SH-SY5Y (cell line): Measurements from ENCODE around the gene FCRL1.

Experiments used
- GATA2 ChIP-seq: IDR thresholded peaks from 2 replicates; pipeline ENCODE4 v1.6.1; 2011; ENCODE audit warnings: mild to moderate bottlenecking, low read depth, low read length
- GATA3 ChIP-seq: IDR thresholded peaks from 2 replicates; pipeline ENCODE4 v1.6.1; 2011; ENCODE audit warnings: low read depth, mild to moderate bottlenecking, low read length, moderate library complexity

- TF ChIP-seq GATA3 (no peak), GATA2 (no peak)
Measured at GRCh38 chr1:157834430-157834829, 14.5 kb upstream of the FCRL1 start.
